ENCODE data around the gene CROCC2. TPM values are rescaled to one million over a fixed set of nuclear protein-coding genes. Genes with fewer than 3 reads are reported as not detected.

Gene CROCC2
- total and polyA plus RNA-seq, 2 of the 13 experiments (the other 11 are each of a cell fraction or from before 2014, with no cell fraction given): not detected

DNA sequence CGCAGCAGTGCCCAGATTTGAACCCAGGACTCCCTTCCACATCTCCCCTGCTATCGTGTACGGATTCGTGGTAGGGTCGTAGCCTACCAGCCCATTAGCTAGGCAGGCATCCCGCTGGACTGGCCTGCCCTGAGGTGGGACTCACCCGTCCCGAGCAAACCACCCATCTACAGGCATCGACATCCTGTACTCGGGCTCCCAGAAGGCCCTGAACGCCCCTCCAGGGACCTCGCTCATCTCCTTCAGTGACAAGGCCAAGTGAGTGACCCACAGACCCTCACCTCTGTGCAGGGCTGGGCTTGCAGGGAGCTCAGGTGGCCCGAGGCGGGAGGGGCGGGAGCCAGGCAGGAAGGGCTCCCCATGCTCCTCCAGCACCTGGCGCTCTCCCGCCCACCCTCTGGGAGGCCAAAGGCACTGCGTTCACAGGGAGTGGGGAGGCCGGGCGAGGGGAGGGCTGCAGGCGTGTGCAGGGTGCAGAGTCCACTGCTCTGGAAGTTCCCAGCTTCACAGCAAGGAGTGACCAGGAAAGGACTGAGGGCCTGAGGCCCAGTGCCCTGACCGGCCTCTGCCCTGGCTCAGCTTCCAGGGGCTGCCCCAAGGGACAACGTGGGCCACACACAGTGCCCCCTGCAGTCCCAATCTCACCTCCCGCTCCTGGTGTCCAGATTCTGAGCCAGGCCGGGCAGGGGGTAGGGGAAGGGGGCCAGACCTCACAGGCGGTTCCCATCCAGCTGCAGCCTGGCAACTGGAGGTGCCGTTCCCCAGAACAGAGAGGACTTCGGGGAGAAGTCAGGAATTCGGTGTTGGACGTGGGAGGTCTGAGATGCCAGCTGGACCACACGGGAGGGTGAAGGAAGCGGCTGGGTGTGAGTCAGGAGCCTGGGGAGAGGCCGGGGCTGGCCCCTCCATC lies 32.1 kb upstream of the CROCC2 start (continued):
- TF ChIP-seq, protein P1, sequence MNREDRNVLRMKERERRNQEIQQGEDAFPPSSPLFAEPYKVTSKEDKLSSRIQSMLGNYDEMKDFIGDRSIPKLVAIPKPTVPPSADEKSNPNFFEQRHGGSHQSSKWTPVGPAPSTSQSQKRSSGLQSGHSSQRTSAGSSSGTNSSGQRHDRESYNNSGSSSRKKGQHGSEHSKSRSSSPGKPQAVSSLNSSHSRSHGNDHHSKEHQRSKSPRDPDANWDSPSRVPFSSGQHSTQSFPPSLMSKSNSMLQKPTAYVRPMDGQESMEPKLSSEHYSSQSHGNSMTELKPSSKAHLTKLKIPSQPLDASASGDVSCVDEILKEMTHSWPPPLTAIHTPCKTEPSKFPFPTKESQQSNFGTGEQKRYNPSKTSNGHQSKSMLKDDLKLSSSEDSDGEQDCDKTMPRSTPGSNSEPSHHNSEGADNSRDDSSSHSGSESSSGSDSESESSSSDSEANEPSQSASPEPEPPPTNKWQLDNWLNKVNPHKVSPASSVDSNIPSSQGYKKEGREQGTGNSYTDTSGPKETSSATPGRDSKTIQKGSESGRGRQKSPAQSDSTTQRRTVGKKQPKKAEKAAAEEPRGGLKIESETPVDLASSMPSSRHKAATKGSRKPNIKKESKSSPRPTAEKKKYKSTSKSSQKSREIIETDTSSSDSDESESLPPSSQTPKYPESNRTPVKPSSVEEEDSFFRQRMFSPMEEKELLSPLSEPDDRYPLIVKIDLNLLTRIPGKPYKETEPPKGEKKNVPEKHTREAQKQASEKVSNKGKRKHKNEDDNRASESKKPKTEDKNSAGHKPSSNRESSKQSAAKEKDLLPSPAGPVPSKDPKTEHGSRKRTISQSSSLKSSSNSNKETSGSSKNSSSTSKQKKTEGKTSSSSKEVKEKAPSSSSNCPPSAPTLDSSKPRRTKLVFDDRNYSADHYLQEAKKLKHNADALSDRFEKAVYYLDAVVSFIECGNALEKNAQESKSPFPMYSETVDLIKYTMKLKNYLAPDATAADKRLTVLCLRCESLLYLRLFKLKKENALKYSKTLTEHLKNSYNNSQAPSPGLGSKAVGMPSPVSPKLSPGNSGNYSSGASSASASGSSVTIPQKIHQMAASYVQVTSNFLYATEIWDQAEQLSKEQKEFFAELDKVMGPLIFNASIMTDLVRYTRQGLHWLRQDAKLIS (CRISPR knock-in tag; IDR thresholded peaks at IDR 0.05): no peak; the same call in 1 of the 2 replicates
- TF ChIP-seq RBAK (CRISPR knock-in tag; IDR thresholded peaks at IDR 0.05): no peak
- TF ChIP-seq ZNF776 (CRISPR knock-in tag; IDR thresholded peaks at IDR 0.05): peak; percentile 80; the same call in 1 of the 2 replicates
- peak; percentile 48; the same call in 1 of the 2 replicates for TF ChIP-seq ZNF160 (CRISPR knock-in tag; IDR thresholded peaks at IDR 0.05)
- no peak for TF ChIP-seq DNMT3B (CRISPR knock-in tag; conservative IDR thresholded peaks at IDR 0.05)
- no peak for TF ChIP-seq ZNF75D (CRISPR knock-in tag; IDR thresholded peaks at IDR 0.05; ENCODE audit: borderline replicate concordance)
- TF ChIP-seq, protein P2, sequence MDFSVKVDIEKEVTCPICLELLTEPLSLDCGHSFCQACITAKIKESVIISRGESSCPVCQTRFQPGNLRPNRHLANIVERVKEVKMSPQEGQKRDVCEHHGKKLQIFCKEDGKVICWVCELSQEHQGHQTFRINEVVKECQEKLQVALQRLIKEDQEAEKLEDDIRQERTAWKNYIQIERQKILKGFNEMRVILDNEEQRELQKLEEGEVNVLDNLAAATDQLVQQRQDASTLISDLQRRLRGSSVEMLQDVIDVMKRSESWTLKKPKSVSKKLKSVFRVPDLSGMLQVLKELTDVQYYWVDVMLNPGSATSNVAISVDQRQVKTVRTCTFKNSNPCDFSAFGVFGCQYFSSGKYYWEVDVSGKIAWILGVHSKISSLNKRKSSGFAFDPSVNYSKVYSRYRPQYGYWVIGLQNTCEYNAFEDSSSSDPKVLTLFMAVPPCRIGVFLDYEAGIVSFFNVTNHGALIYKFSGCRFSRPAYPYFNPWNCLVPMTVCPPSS (IDR thresholded peaks at IDR 0.05): no peak
- TF ChIP-seq SOX13 (IDR thresholded peaks at IDR 0.05): no peak
- TF ChIP-seq SOX13 (CRISPR knock-in tag; conservative IDR thresholded peaks at IDR 0.05 in 1 of 2, IDR thresholded peaks at IDR 0.05 in 1 of 2): peak in 1 of 2 experiments; percentile 85; a peak in 2 of 4 replicates
- TF ChIP-seq, protein P3, sequence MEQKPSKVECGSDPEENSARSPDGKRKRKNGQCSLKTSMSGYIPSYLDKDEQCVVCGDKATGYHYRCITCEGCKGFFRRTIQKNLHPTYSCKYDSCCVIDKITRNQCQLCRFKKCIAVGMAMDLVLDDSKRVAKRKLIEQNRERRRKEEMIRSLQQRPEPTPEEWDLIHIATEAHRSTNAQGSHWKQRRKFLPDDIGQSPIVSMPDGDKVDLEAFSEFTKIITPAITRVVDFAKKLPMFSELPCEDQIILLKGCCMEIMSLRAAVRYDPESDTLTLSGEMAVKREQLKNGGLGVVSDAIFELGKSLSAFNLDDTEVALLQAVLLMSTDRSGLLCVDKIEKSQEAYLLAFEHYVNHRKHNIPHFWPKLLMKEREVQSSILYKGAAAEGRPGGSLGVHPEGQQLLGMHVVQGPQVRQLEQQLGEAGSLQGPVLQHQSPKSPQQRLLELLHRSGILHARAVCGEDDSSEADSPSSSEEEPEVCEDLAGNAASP (CRISPR knock-in tag; IDR thresholded peaks at IDR 0.05; ENCODE audit: borderline replicate concordance): peak; percentile 87
- peak; percentile 78; the same call in 1 of the 2 replicates for TF ChIP-seq PAX8 (CRISPR knock-in tag; IDR thresholded peaks at IDR 0.05; ENCODE audit: borderline replicate concordance)
- TF ChIP-seq ZNF260 (CRISPR knock-in tag; IDR thresholded peaks at IDR 0.05; ENCODE audit: borderline replicate concordance, low read depth): no peak
- TF ChIP-seq, protein P4, sequence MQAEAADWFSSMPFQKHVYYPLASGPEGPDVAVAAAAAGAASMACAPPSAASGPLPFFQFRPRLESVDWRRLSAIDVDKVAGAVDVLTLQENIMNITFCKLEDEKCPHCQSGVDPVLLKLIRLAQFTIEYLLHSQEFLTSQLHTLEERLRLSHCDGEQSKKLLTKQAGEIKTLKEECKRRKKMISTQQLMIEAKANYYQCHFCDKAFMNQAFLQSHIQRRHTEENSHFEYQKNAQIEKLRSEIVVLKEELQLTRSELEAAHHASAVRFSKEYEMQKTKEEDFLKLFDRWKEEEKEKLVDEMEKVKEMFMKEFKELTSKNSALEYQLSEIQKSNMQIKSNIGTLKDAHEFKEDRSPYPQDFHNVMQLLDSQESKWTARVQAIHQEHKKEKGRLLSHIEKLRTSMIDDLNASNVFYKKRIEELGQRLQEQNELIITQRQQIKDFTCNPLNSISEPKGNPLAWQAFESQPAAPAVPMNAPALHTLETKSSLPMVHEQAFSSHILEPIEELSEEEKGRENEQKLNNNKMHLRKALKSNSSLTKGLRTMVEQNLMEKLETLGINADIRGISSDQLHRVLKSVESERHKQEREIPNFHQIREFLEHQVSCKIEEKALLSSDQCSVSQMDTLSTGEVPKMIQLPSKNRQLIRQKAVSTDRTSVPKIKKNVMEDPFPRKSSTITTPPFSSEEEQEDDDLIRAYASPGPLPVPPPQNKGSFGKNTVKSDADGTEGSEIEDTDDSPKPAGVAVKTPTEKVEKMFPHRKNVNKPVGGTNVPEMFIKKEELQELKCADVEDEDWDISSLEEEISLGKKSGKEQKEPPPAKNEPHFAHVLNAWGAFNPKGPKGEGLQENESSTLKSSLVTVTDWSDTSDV (CRISPR knock-in tag; IDR thresholded peaks at IDR 0.05): no peak
- peak; percentile 84 for TF ChIP-seq THAP11 (CRISPR knock-in tag; IDR thresholded peaks at IDR 0.05)
- peak; percentile 64; the same call in 1 of the 2 replicates for TF ChIP-seq PHF20 (CRISPR knock-in tag; IDR thresholded peaks at IDR 0.05)
- TF ChIP-seq, protein P5, sequence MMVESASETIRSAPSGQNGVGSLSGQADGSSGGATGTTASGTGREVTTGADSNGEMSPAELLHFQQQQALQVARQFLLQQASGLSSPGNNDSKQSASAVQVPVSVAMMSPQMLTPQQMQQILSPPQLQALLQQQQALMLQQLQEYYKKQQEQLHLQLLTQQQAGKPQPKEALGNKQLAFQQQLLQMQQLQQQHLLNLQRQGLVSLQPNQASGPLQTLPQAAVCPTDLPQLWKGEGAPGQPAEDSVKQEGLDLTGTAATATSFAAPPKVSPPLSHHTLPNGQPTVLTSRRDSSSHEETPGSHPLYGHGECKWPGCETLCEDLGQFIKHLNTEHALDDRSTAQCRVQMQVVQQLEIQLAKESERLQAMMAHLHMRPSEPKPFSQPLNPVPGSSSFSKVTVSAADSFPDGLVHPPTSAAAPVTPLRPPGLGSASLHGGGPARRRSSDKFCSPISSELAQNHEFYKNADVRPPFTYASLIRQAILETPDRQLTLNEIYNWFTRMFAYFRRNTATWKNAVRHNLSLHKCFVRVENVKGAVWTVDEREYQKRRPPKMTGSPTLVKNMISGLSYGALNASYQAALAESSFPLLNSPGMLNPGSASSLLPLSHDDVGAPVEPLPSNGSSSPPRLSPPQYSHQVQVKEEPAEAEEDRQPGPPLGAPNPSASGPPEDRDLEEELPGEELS (CRISPR knock-in tag; IDR thresholded peaks at IDR 0.05): peak; percentile 75
- TF ChIP-seq ZNF557 (CRISPR knock-in tag; IDR thresholded peaks at IDR 0.05): no peak

All from HepG2 (cell line).